ENCODE measurements around the gene CDCA4.

The CDCA4 gene

GRCh38 chr14:105010891-105011291 lies 10.0 kb downstream of the CDCA4 start:
- Histone ChIP-seq H3K36me3 (ENCODE audit: control insufficient read depth, insufficient read depth, low read length) (peaks cover 76% of the 10 kb centered on the region), H3K4me1 (ENCODE audit: control insufficient read depth, insufficient read depth, low read length, poor library complexity, severe bottlenecking) (peaks cover 10% of the 10 kb centered on the region), H3K27ac (ENCODE audit: low read depth, low read length, severe bottlenecking) (no peak overlapping the region), H3K4me3 (ENCODE audit: extremely low read depth, insufficient read depth, low read length, poor library complexity, severe bottlenecking) (no peak overlapping the region), H3K9me3 (ENCODE audit: control insufficient read depth, low read length) (no peaks in the 10 kb centered on the region)
- 77 to 90% methylated on average over 15 of the region's 17 CpGs for WGBS, 2 experiments (ENCODE audit: insufficient coverage in 2 of 2)

DNA sequence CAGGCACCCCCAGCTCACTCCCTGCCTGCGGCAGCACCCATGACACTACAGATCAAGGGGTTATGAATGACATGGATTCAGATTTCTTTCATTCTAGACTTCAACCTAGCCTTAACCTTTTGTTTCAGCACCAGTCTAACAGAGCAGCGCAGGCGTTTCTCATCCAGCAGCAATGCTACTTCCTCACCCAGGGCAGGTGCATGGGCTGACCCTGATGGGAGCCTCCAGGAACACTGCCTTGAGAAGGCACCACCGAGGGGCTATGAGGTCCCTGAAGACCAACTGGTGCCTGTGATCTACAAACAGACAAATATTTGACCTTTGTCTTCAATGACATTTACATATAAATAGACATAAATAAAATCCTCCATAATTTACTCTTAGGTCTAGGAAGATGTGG lies 10.8 kb downstream of the CDCA4 start:
- Histone ChIP-seq H3K36me3 (ENCODE audit: control insufficient read depth, insufficient read depth, low read length) (peaks cover 74% of the 10 kb centered on the region), H3K9me3 (ENCODE audit: control insufficient read depth, low read length) (no peaks in the 10 kb centered on the region), H3K27ac (ENCODE audit: low read depth, low read length, severe bottlenecking) (no peak overlapping the region), H3K4me3 (ENCODE audit: extremely low read depth, insufficient read depth, low read length, poor library complexity, severe bottlenecking) (no peak overlapping the region), H3K4me1 (ENCODE audit: control insufficient read depth, insufficient read depth, low read length, poor library complexity, severe bottlenecking) (peaks cover 3% of the 10 kb centered on the region)
- 88 to 100% methylated on average over 3 of the region's 4 CpGs for WGBS, 2 experiments (ENCODE audit: insufficient coverage in 2 of 2)

DNA sequence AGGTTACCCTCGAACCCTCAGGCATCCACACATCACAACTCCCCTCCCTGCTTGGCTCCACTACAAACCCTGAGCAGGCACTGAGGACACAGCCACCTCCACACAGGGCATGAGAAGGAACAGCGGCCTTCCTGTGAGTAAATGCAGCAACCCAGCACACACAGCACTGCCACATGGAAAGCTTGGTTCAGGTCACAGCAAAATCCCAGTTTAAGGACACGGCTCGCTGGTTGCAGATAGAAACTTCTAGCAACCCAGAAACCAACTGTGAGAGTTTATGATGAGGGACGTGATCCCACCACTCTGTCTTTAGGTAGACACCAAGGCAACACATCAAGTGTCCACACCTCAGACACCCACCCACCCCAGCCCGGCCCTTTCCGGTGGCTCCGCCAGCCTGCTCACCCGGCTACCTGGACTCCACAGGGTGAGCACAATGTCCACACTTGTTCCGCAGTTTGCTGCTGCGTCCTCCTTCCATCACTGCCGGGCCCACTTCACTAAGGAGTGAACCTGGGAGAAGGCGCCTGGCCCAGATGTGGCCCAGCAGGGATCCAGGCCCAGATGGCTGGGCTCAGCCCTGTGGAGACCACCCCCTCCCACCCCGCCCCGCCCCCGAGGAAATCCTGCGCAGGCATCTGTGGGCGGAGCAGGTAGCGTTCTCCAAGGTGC lies 13.2 kb downstream of the CDCA4 start:
- H3K4me3 ChIP-seq (ENCODE audit: extremely low read depth, insufficient read depth, low read length, poor library complexity, severe bottlenecking), result no peak overlapping the region
- 95 to 98% methylated on average over 13 to 19 of the region's 19 CpGs for WGBS, 2 experiments (ENCODE audit: insufficient coverage in 2 of 2)
- H3K4me1 ChIP-seq (ENCODE audit: control insufficient read depth, insufficient read depth, low read length, poor library complexity, severe bottlenecking), result no peaks in the 10 kb centered on the region
- H3K36me3 ChIP-seq (ENCODE audit: control insufficient read depth, insufficient read depth, low read length), result peaks cover 59% of the 10 kb centered on the region
- no peaks in the 10 kb centered on the region for H3K9me3 ChIP-seq (ENCODE audit: control insufficient read depth, low read length)
- no peak overlapping the region for H3K27ac ChIP-seq (ENCODE audit: low read depth, low read length, severe bottlenecking)

GRCh38 chr14:105006831-105007592 lies 13.9 kb downstream of the CDCA4 start:
- Histone ChIP-seq H3K36me3 (ENCODE audit: control insufficient read depth, insufficient read depth, low read length) (peaks cover 51% of the 10 kb centered on the region), H3K27ac (ENCODE audit: low read depth, low read length, severe bottlenecking) (no peak overlapping the region)
- WGBS, 2 experiments (ENCODE audit: insufficient coverage in 2 of 2), result 90 to 95% methylated on average over 17 to 21 of the region's 21 CpGs

GRCh38 chr14:105005929-105006830 lies 14.7 kb downstream of the CDCA4 start:
- H3K27ac ChIP-seq (ENCODE audit: low read depth, low read length, severe bottlenecking), result no peak overlapping the region
- H3K9me3 ChIP-seq (ENCODE audit: control insufficient read depth, low read length), result no peaks in the 10 kb centered on the region
- H3K36me3 ChIP-seq (ENCODE audit: control insufficient read depth, insufficient read depth, low read length), result peaks cover 43% of the 10 kb centered on the region
- H3K4me3 ChIP-seq (ENCODE audit: extremely low read depth, insufficient read depth, low read length, poor library complexity, severe bottlenecking), result no peak overlapping the region
- H3K4me1 ChIP-seq (ENCODE audit: control insufficient read depth, insufficient read depth, low read length, poor library complexity, severe bottlenecking), result no peaks in the 10 kb centered on the region
- 95 to 98% methylated on average over 20 to 21 of the region's 21 CpGs for WGBS, 2 experiments (ENCODE audit: insufficient coverage in 2 of 2)

More at GRCh38 chr14:105006831-105007592, 13.9 kb downstream of the CDCA4 start:
- H3K4me3 ChIP-seq (ENCODE audit: extremely low read depth, insufficient read depth, low read length, poor library complexity, severe bottlenecking), result no peak overlapping the region
- H3K4me1 ChIP-seq (ENCODE audit: control insufficient read depth, insufficient read depth, low read length, poor library complexity, severe bottlenecking), result no peaks in the 10 kb centered on the region
- no peaks in the 10 kb centered on the region for H3K9me3 ChIP-seq (ENCODE audit: control insufficient read depth, low read length)

DNA sequence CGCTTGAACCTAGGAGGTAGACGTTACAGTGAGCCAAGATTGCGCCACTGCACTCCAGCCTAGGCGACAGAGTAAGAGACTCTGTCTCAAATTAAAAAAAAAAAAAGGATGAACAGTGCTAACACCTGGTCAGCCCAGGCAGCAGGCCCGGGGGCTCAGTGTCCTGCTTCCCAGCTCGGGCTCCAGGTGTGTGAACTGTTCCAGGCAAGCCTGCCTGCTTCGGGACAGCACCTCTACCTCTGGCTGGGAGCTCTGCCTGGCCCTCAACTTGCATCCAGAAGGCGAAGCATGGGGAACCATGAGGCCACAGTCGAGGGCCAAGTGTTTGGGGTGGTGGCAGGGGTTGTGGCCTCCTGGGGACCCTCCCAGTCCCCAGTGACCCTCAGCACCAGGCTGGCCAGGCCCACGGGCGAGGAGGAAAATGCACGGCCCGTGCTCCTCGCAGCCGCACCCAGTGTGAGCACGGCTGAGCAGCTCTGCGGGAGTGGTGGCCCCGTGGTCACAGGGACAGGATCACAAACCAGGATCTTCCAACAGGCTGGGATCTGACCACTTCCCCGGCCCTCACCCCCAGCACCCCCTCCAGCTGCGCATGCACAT lies 15.5 kb downstream of the CDCA4 start:
- Histone ChIP-seq H3K4me3 (ENCODE audit: extremely low read depth, insufficient read depth, low read length, poor library complexity, severe bottlenecking) (no peak overlapping the region), H3K4me1 (ENCODE audit: control insufficient read depth, insufficient read depth, low read length, poor library complexity, severe bottlenecking) (no peaks in the 10 kb centered on the region), H3K9me3 (ENCODE audit: control insufficient read depth, low read length) (no peaks in the 10 kb centered on the region), H3K36me3 (ENCODE audit: control insufficient read depth, insufficient read depth, low read length) (peaks cover 36% of the 10 kb centered on the region), H3K27ac (ENCODE audit: low read depth, low read length, severe bottlenecking) (no peak overlapping the region)
- 95 to 98% methylated on average over 19 to 20 of the region's 20 CpGs for WGBS, 2 experiments (ENCODE audit: insufficient coverage in 2 of 2)

GRCh38 chr14:104999361-104999760 lies 21.5 kb downstream of the CDCA4 start:
- Histone ChIP-seq H3K4me3 (ENCODE audit: extremely low read depth, insufficient read depth, low read length, poor library complexity, severe bottlenecking) (no peak overlapping the region), H3K36me3 (ENCODE audit: control insufficient read depth, insufficient read depth, low read length) (peaks cover 9% of the 10 kb centered on the region), H3K27ac (ENCODE audit: low read depth, low read length, severe bottlenecking) (no peak overlapping the region), H3K4me1 (ENCODE audit: control insufficient read depth, insufficient read depth, low read length, poor library complexity, severe bottlenecking) (no peaks in the 10 kb centered on the region), H3K9me3 (ENCODE audit: control insufficient read depth, low read length) (no peaks in the 10 kb centered on the region)
- whole genome bisulfite sequencing, 2 experiments (ENCODE audit: insufficient coverage in 2 of 2), result 91 to 92% methylated on average over 3 of the region's 3 CpGs

DNA sequence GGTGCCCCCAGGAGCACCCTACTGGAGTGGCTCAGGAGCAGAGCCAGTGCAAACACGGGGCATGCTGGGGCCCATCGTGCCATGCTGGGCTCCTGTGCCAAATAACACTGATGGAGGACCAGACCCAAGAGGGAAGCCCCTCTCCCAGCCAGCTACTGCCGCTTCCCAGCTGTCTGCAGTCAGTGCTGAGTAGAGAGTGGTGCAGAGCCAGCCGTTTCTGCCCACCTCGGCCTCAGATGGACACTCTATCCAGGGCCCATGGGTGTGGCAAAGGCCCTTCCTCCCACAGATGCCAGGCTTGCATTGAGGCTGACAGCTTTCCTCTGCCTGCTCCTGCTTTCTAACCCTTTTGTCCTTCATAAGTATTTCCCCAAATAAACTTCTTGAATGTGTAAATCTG lies 22.1 kb downstream of the CDCA4 start:
- Histone ChIP-seq H3K27ac (ENCODE audit: low read depth, low read length, severe bottlenecking) (no peak overlapping the region), H3K4me1 (ENCODE audit: control insufficient read depth, insufficient read depth, low read length, poor library complexity, severe bottlenecking) (no peaks in the 10 kb centered on the region), H3K4me3 (ENCODE audit: extremely low read depth, insufficient read depth, low read length, poor library complexity, severe bottlenecking) (no peak overlapping the region), H3K36me3 (ENCODE audit: control insufficient read depth, insufficient read depth, low read length) (peaks cover 11% of the 10 kb centered on the region), H3K9me3 (ENCODE audit: control insufficient read depth, low read length) (no peaks in the 10 kb centered on the region)
- 92 to 93% methylated on average over 4 to 5 of the region's 5 CpGs for WGBS, 2 experiments (ENCODE audit: insufficient coverage in 2 of 2)

GRCh38 chr14:104996483-104996882 lies 24.4 kb downstream of the CDCA4 start:
- Histone ChIP-seq H3K4me3 (ENCODE audit: extremely low read depth, insufficient read depth, low read length, poor library complexity, severe bottlenecking) (no peak overlapping the region), H3K27ac (ENCODE audit: low read depth, low read length, severe bottlenecking) (no peak overlapping the region), H3K9me3 (ENCODE audit: control insufficient read depth, low read length) (no peaks in the 10 kb centered on the region), H3K36me3 (ENCODE audit: control insufficient read depth, insufficient read depth, low read length) (peaks cover 26% of the 10 kb centered on the region), H3K4me1 (ENCODE audit: control insufficient read depth, insufficient read depth, low read length, poor library complexity, severe bottlenecking) (no peaks in the 10 kb centered on the region)
- 90 to 93% methylated on average over 13 of the region's 13 CpGs for WGBS, 2 experiments (ENCODE audit: insufficient coverage in 2 of 2)

DNA sequence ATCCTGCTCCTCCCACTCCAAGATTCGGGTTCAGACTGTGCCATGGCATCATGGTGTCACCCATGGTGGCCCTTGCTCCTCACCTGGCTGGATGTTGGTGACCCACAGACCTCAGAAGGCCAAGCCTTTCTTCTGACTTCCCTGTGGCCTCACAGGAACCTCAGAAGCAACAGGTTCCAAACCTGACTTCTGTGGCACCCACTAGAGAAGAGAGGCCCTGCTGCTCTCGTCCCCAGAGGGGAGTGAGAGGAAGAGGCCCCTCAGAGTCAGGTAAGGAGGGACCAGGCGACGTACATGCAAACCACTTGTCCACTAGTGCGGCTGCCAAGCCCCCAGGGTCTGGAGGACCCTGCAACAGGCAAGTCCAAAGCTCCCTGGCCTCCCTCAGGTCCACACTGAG lies 24.9 kb downstream of the CDCA4 start:
- 87 to 93% methylated on average over 5 of the region's 5 CpGs for WGBS, 2 experiments (ENCODE audit: insufficient coverage in 2 of 2)
- H3K36me3 ChIP-seq (ENCODE audit: control insufficient read depth, insufficient read depth, low read length), result peaks cover 28% of the 10 kb centered on the region

More for the DNA sequence above, 24.9 kb downstream of the CDCA4 start:
- Histone ChIP-seq H3K4me3 (ENCODE audit: extremely low read depth, insufficient read depth, low read length, poor library complexity, severe bottlenecking) (no peak overlapping the region), H3K4me1 (ENCODE audit: control insufficient read depth, insufficient read depth, low read length, poor library complexity, severe bottlenecking) (no peaks in the 10 kb centered on the region), H3K27ac (ENCODE audit: low read depth, low read length, severe bottlenecking) (no peak overlapping the region), H3K9me3 (ENCODE audit: control insufficient read depth, low read length) (no peaks in the 10 kb centered on the region)
